Endothelial cell of umbilical vein (primary cell): Measurements from ENCODE around the gene XIST. TPM values are rescaled to one million over a fixed set of nuclear protein-coding genes. Genes with fewer than 3 reads are reported as not detected.

Source experiments
- BruUV-seq: library from RNA; stranded (reverse); fragments of 400-500 nt; replicated peaks from 2 replicates; lab custom pipeline; 2021; lab: Mats Ljungman, UMichigan
- CTCF ChIA-PET: fragments of 300-600, 350-600 bp; sonication (Branson Sonifier 250); formaldehyde crosslinking; loops from one replicate; lab custom pipeline; 2021; ENCODE audit warnings: antibody characterized with exemption, inconsistent platforms; lab: Charles Lee
- POLR2A ChIA-PET: fragments of 300-600, 350-600 bp; sonication (Branson Sonifier 250); formaldehyde crosslinking; loops from one replicate; lab custom pipeline; 2021; ENCODE audit warnings: antibody characterized with exemption, inconsistent platforms; lab: Charles Lee
- DNase-seq: peaks from one replicate; pipeline ENCODE4 v3.0.0-alpha.2; 2011; ENCODE audit warnings: low read depth, low spot score
- FAIRE-seq: peaks from 2 replicates; lab custom pipeline; 2011; peaks lifted over from hg19 to GRCh38; lab: Jason Lieb, UNC
- H2AFZ ChIP-seq: 2 replicates; pipeline ENCODE4 v1.6.0; 2012; ENCODE audit warnings: low read depth, low read length, control low read depth, inconsistent platforms
- H3K27ac ChIP-seq: 2 replicates; pipeline ENCODE4 v1.5.1; 2011; ENCODE audit warnings: low read depth, mild to moderate bottlenecking, control low read depth, low read length, moderate library complexity; ENCODE audit not compliant: insufficient read depth
- H3K27me3 ChIP-seq, 2 experiments: 2 replicates each; pipeline versions ENCODE4 v1.6.0 to v1.6.1; 2011; ENCODE audit warnings: low read length in 2 of 2, mixed read lengths in 1 of 2; ENCODE audit not compliant: control insufficient read depth in 2 of 2, insufficient read depth in 2 of 2
- H3K36me3 ChIP-seq, 2 experiments: 2 replicates in 1 of 2; 3 replicates in 1 of 2; pipeline ENCODE4 v1.5.1; 2011; ENCODE audit warnings: low read length in 2 of 2, mild to moderate bottlenecking in 1 of 2, moderate library complexity in 1 of 2; ENCODE audit not compliant: control insufficient read depth in 2 of 2, insufficient read depth in 2 of 2; ENCODE audit errors: extremely low read depth in 1 of 2
- H3K4me1 ChIP-seq: 3 replicates; pipeline ENCODE4 v1.5.1; 2011; ENCODE audit warnings: mild to moderate bottlenecking, low read length; ENCODE audit not compliant: control insufficient read depth, insufficient read depth; ENCODE audit errors: extremely low read depth
- H3K4me2 ChIP-seq: 2 replicates; pipeline ENCODE4 v1.6.1; 2011; ENCODE audit warnings: low read length, control low read depth, mixed read lengths; ENCODE audit not compliant: insufficient read depth
- H3K4me3 ChIP-seq, 3 experiments: fragments of 200-600 bp in 1 of 3; sonication (generic), shearing (Covaris generic) in 1 of 3; replicated peaks in 1 of 3; 2 replicates each; pipeline ENCODE4 v1.5.1; 2011 to 2016; ENCODE audit warnings: control low read depth in 3 of 3, low read length in 3 of 3, mild to moderate bottlenecking in 2 of 3, inconsistent platforms in 1 of 3, low read depth in 1 of 3, moderate library complexity in 1 of 3; ENCODE audit not compliant: insufficient read depth in 1 of 3
- H3K79me2 ChIP-seq: 2 replicates; pipeline ENCODE4 v1.6.0; 2012; ENCODE audit warnings: low read length, inconsistent platforms; ENCODE audit not compliant: control insufficient read depth, insufficient read depth
- H3K9ac ChIP-seq: replicated peaks from 2 replicates; pipeline ENCODE3; 2011; ENCODE audit warnings: low read length, control low read depth; ENCODE audit not compliant: insufficient read depth; ENCODE audit errors: extremely low read depth
- H3K9me1 ChIP-seq: replicated peaks from 3 replicates; pipeline ENCODE4 v1.6.0; 2011; ENCODE audit warnings: mild to moderate bottlenecking, low read length; ENCODE audit not compliant: control insufficient read depth, insufficient read depth; ENCODE audit errors: extremely low read depth
- H3K9me3 ChIP-seq: replicated peaks from 2 replicates; pipeline ENCODE4 v1.5.1; 2012; ENCODE audit warnings: low read length, inconsistent platforms; ENCODE audit not compliant: control insufficient read depth, insufficient read depth
- H4K20me1 ChIP-seq: replicated peaks from 2 replicates; pipeline ENCODE3; 2011; ENCODE audit warnings: mild to moderate bottlenecking, low read length; ENCODE audit not compliant: control insufficient read depth, insufficient read depth; ENCODE audit errors: extremely low read depth
- EZH2 ChIP-seq: IDR thresholded peaks from 2 replicates; pipeline ENCODE4 v1.6.1; 2012; ENCODE audit warnings: borderline replicate concordance, low read depth, mild to moderate bottlenecking, moderate library complexity, low read length, inconsistent platforms; ENCODE audit not compliant: severe bottlenecking
- FOS ChIP-seq: IDR thresholded peaks from 2 replicates; pipeline ENCODE4 v1.6.1; 2011; ENCODE audit warnings: mild to moderate bottlenecking, low read length, moderate library complexity, borderline replicate concordance; ENCODE audit not compliant: insufficient read depth
- GATA2 ChIP-seq: IDR thresholded peaks from 2 replicates; pipeline ENCODE4 v1.7.0; 2011; ENCODE audit warnings: low read depth, mild to moderate bottlenecking, moderate library complexity, mixed read lengths, low read length; ENCODE audit not compliant: insufficient read length, insufficient read depth
- MYC ChIP-seq: IDR thresholded peaks from one replicate; pipeline ENCODE4 v1.6.1; 2011; ENCODE audit warnings: mild to moderate bottlenecking, low read depth, low read length
- POLR2A ChIP-seq: IDR thresholded peaks from 2 replicates; pipeline ENCODE4 v1.6.1; 2012; ENCODE audit warnings: low read depth, mild to moderate bottlenecking, control low read depth, low read length
- POLR2AphosphoS5 ChIP-seq: IDR thresholded peaks from 2 replicates; pipeline ENCODE4 v1.6.1; 2012; ENCODE audit warnings: low read depth, mild to moderate bottlenecking, control low read depth, low read length, moderate library complexity; ENCODE audit not compliant: insufficient read depth
- dilution Hi-C: fragments of 300-500 bp; cut with MboI; formaldehyde crosslinking; loops from one replicate; pipeline ENCODE4 v1.15.0; 2019; ENCODE audit warnings: low sequenced_read_pairs; ENCODE audit not compliant: extremely low pct_ligation_motif_present
- intact Hi-C: fragments of 100-400 bp; cut with micrococcal nuclease; formaldehyde crosslinking; loops from one replicate; pipeline ENCODE4 v1.10.0; 2022
- polyA plus RNA-seq, 4 experiments: library from polyadenylated mRNA; depleted of rRNA in 3 of 4; stranded (reverse) in 3 of 4; unstranded in 1 of 4; fragments of >200 nt; gene quantifications; 2 replicates each; pipeline versions ENCODE4 v1.2.1 to v1.2.3, GENCODE V29; 2011 to 2012; ENCODE audit warnings: missing spikeins in 1 of 4
- total RNA-seq: library from RNA; stranded (reverse); gene quantifications from 2 replicates; pipeline ENCODE4 v1.2.3, GENCODE V29; 2021
- TF ChIP-seq, protein P1 (sequence below), 2 donors: IDR thresholded peaks; 1 replicate in 1 of 2; 2 replicates in 1 of 2; pipeline ENCODE4 v1.5.1; 2011; ENCODE audit warnings: low read length in 2 of 2, mild to moderate bottlenecking in 2 of 2, moderate library complexity in 2 of 2, control low read depth in 1 of 2, inconsistent platforms in 1 of 2, low read depth in 1 of 2; ENCODE audit not compliant: insufficient read depth in 1 of 2; ENCODE audit errors: extremely low read depth in 1 of 2

The XIST gene
- total and polyA plus RNA-seq, 2 donors (not counting 3 experiments of a cell fraction or from before 2014, with no cell fraction given), result 0.03 to 0.07 TPM

DNA sequence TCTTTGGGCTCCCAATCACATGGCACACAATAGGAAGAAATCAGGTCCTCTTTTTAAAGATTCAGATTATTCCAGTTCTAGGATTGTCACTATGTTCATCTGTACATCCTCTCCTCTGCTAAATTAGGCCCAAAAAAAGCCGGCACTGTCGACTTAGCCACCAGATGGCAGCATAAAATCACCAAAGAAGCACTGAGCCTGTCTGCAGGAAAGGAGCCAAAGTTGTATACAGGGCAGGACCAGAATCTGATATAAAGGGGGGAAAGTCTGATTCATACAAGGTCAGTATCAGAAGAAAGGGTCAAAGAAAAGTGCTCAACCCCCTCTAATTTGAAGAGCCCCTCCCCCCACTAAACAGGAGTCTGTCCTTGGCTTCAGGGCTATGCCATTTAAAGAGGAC lies 3.0 kb upstream of the XIST start:
- H3K9me3 ChIP-seq, result no peaks in the 10 kb centered on the region
- ChIA-PET CTCF (interaction anchor here (0.7 to 3.5 kb wide), 5 partner anchors 9 to 489 kb away, joined by 3 to 36 read pairs (median 20); no protein-coding TSS in a partner anchor), POLR2A (no interaction called here)
- no peak overlapping the region for H3K9ac ChIP-seq
- H3K4me1 ChIP-seq, result peaks cover 5% of the 10 kb centered on the region
- TF ChIP-seq, protein P1, sequence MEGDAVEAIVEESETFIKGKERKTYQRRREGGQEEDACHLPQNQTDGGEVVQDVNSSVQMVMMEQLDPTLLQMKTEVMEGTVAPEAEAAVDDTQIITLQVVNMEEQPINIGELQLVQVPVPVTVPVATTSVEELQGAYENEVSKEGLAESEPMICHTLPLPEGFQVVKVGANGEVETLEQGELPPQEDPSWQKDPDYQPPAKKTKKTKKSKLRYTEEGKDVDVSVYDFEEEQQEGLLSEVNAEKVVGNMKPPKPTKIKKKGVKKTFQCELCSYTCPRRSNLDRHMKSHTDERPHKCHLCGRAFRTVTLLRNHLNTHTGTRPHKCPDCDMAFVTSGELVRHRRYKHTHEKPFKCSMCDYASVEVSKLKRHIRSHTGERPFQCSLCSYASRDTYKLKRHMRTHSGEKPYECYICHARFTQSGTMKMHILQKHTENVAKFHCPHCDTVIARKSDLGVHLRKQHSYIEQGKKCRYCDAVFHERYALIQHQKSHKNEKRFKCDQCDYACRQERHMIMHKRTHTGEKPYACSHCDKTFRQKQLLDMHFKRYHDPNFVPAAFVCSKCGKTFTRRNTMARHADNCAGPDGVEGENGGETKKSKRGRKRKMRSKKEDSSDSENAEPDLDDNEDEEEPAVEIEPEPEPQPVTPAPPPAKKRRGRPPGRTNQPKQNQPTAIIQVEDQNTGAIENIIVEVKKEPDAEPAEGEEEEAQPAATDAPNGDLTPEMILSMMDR (IDR thresholded peaks at IDR 0.05; ENCODE audit: extremely low read depth in 1 of 2, insufficient read depth in 1 of 2, low read depth in 1 of 2, low read length in 2 of 2), result peak; percentile 42 to 60
- no peak for TF ChIP-seq MYC
- no peak overlapping the region for H3K4me2 ChIP-seq
- H3K9me1 ChIP-seq, result no peaks in the 10 kb centered on the region
- no peaks in the 10 kb centered on the region for H4K20me1 ChIP-seq
- dilution Hi-C loops, result no loop called here
- no peaks in the 10 kb centered on the region for H3K79me2 ChIP-seq
- H3K36me3 ChIP-seq, result no peaks in the 10 kb centered on the region
- FAIRE-seq (peak; percentile 90), DNase-seq (peak; percentile 62)
- H3K27me3 ChIP-seq, result no peaks in the 10 kb centered on the region
- H3K27ac ChIP-seq, result no peak overlapping the region
- no peak overlapping the region for H3K4me3 ChIP-seq
- intact Hi-C loops, result loop anchor here (1.0 to 5.0 kb wide), 6 partner anchors 62 to 527 kb away; no protein-coding TSS in a partner anchor
- H2AFZ ChIP-seq, result no peak overlapping the region
- no TSS peak for BruUV-seq

DNA sequence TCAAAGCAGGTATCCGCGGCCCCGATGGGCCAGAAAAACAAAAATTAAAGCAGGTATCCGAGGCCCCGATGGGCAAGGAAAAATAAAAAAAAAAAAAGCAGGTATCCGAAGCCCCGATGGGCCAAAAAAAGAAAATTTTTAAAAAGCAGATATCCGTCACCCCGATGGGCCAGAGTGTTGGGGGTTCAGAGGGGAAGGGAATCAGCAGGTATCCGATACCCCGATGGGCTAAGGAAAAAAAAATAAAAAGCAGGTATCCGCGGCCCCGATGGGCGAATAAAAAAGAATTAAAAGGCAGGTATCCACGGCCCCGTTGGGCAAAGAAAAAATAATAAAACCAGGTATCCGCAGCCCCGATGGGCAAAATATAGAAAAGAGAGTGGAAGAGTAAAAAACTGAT lies 492 bp downstream of the XIST start:
- Histone ChIP-seq H3K27me3 (peaks cover 0 to 2% of the 10 kb centered on the region in 2 experiments), H3K36me3 (no peaks in the 10 kb centered on the region), H4K20me1 (no peaks in the 10 kb centered on the region), H3K79me2 (no peaks in the 10 kb centered on the region), H3K9me1 (no peaks in the 10 kb centered on the region), H2AFZ (no peak overlapping the region), H3K4me3 (no peak overlapping the region), H3K9me3 (no peaks in the 10 kb centered on the region), H3K4me2 (no peak overlapping the region), H3K4me1 (peaks cover 5% of the 10 kb centered on the region), H3K27ac (no peak overlapping the region), H3K9ac (no peak overlapping the region)
- ChIA-PET CTCF (no interaction called here), POLR2A (no interaction called here)
- DNase-seq, result no peak
- intact Hi-C loops (no loop called here), dilution Hi-C loops (no loop called here)
- TF ChIP-seq EZH2 (no peak), GATA2 (no peak), FOS (no peak), POLR2AphosphoS5 (no peak), POLR2A (no peak)
- no TSS peak for BruUV-seq
- FAIRE-seq, result no peak
